Measurements from ENCODE around the gene WWP2. TPM values are rescaled to one million over a fixed set of nuclear protein-coding genes. Genes with fewer than 3 reads are reported as not detected.

The WWP2 gene
- total RNA-seq, 1 donor from 2014 or later, result 26.8 TPM

DNA sequence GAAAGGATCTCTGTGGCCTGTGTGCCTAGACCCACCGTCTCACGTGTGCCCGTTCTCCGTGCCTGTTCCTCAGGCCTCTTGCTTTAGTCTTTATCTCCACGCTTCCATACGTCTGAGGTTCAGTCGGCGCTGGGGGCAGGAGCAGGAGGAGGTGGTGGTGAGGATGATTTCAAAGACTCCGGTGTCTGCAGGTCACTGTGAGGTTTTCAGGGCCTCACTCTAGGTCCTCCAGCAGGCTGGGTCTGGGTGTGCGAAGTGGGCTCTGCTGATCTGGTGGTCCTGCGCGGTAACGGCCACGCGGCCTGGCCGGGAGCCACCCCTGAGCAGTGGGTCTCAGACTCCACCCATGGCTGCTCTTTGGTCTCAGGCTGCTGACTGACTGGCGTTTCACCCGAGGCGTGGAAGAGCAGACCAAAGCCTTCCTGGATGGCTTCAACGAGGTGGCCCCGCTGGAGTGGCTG is 174.6 kb downstream of the WWP2 start:
- H2AFZ ChIP-seq (replicated peaks), result no peak overlapping the region
- TF ChIP-seq, protein P1, sequence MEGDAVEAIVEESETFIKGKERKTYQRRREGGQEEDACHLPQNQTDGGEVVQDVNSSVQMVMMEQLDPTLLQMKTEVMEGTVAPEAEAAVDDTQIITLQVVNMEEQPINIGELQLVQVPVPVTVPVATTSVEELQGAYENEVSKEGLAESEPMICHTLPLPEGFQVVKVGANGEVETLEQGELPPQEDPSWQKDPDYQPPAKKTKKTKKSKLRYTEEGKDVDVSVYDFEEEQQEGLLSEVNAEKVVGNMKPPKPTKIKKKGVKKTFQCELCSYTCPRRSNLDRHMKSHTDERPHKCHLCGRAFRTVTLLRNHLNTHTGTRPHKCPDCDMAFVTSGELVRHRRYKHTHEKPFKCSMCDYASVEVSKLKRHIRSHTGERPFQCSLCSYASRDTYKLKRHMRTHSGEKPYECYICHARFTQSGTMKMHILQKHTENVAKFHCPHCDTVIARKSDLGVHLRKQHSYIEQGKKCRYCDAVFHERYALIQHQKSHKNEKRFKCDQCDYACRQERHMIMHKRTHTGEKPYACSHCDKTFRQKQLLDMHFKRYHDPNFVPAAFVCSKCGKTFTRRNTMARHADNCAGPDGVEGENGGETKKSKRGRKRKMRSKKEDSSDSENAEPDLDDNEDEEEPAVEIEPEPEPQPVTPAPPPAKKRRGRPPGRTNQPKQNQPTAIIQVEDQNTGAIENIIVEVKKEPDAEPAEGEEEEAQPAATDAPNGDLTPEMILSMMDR (IDR thresholded peaks at IDR 0.05), result no peak
- TF ChIP-seq EZH2phosphoT487 (IDR thresholded peaks at IDR 0.05) (no peak), EZH2 (IDR thresholded peaks at IDR 0.05) (no peak)
- H3K4me3 Mint-ChIP-seq, result no peak overlapping the region
- no peak overlapping the region for H3K9ac ChIP-seq
- no peak overlapping the region for H3K27ac ChIP-seq
- no peaks in the 10 kb centered on the region for H3K27me3 ChIP-seq
- H3K4me3 ChIP-seq, result no peak overlapping the region
- DNase-seq (ENCODE audit: low spot score), result no peak
- H4K20me1 ChIP-seq (ENCODE audit: low read depth), result no peaks in the 10 kb centered on the region
- H3K9me3 Mint-ChIP-seq, result no peaks in the 10 kb centered on the region
- H3K36me3 Mint-ChIP-seq, result peaks cover 14% of the 10 kb centered on the region
- H3K27ac Mint-ChIP-seq, result no peak overlapping the region
- H3K79me2 ChIP-seq (ENCODE audit: low read depth), result no peaks in the 10 kb centered on the region
- peaks cover 17% of the 10 kb centered on the region for H3K4me1 Mint-ChIP-seq
- no peaks in the 10 kb centered on the region for H3K9me3 ChIP-seq (ENCODE audit: low read depth)
- H3K4me2 ChIP-seq, result no peak overlapping the region
- H3K27me3 Mint-ChIP-seq (ENCODE audit: insufficient read depth, low read depth), result peaks cover 6% of the 10 kb centered on the region
- H3F3A ChIP-seq (ENCODE audit: low read depth), result no peaks in the 10 kb centered on the region
- H3K4me1 ChIP-seq, result no peaks in the 10 kb centered on the region
- H3K36me3 ChIP-seq, result no peaks in the 10 kb centered on the region

DNA sequence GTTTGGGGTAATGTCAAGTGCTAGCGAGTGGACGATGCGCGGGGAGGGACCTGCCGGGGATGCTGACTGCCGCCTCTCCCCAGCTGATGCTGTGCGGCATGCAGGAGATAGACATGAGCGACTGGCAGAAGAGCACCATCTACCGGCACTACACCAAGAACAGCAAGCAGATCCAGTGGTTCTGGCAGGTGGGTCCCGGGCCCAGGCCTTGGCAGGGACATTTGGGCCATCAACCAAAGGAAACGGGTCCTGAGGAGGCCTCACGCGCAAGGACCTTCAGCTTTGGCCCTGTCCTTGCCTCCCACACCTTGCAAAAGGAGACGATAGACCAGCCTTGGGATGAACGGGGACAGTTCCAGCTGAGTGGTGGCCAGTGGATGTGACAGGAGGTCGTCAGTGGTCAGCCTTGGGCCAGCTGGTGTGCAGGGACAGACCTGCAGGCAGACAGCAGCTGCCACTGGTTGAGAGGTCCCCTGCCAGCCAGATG is 175.4 kb downstream of the WWP2 start:
- Histone ChIP-seq H3K9ac (no peak overlapping the region), H3K4me3 (no peak overlapping the region), H4K20me1 (ENCODE audit: low read depth) (no peaks in the 10 kb centered on the region), H3K79me2 (ENCODE audit: low read depth) (no peaks in the 10 kb centered on the region), H3F3A (ENCODE audit: low read depth) (no peaks in the 10 kb centered on the region), H3K4me1 (peaks cover 5% of the 10 kb centered on the region), H2AFZ (replicated peaks) (no peak overlapping the region), H3K9me3 (ENCODE audit: low read depth) (no peaks in the 10 kb centered on the region), H3K27me3 (no peaks in the 10 kb centered on the region), H3K36me3 (no peaks in the 10 kb centered on the region), H3K27ac (no peak overlapping the region), H3K4me2 (no peak overlapping the region)
- peak; percentile 21 for DNase-seq (ENCODE audit: low spot score)
- Mint-ChIP-seq H3K4me1 (peaks cover 23% of the 10 kb centered on the region), H3K4me3 (no peak overlapping the region), H3K36me3 (peaks cover 11% of the 10 kb centered on the region), H3K9me3 (no peaks in the 10 kb centered on the region), H3K27me3 (ENCODE audit: insufficient read depth, low read depth) (peaks cover 6% of the 10 kb centered on the region), H3K27ac (peak overlapping the region; percentile 82)
- TF ChIP-seq EZH2 (IDR thresholded peaks at IDR 0.05) (no peak), EZH2phosphoT487 (IDR thresholded peaks at IDR 0.05) (no peak)
- TF ChIP-seq, protein P1 (IDR thresholded peaks at IDR 0.05), result peak; percentile 30

DNA sequence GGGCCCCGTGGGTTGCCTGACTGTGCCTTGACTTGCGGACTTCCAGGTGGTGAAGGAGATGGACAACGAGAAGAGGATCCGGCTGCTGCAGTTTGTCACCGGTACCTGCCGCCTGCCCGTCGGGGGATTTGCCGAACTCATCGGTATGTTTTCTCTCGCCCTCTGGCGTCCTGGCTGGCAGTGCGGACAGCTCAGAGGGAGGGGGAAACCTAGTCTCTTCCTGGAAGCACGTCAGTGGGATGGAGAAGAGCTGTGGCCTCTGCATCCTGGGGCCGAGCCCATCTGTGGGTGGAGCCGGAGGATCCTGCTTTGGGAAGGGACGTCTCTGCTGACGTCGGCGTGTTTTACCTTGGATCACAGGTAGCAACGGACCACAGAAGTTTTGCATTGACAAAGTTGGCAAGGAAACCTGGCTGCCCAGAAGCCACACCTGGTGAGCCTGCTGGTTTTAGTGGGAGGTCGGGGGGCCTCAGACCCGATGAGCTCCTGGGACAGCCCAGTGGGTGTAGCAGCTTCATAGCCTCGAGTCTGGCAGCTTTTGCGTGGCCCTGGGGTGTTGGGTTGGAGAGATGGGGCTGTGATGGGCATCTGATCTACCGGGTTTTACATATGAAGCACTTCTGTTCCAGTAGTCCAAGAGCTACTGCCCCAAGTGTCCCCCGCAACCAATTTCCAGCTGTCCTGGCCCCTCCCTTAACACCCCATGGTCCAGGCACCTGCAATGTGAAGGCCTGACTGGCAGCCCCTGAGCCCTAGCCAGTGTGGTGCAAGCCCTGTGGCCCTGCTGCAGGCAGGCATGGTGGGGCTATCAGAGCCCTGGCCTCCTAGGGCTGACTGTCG is 177.1 kb downstream of the WWP2 start:
- H3K27ac ChIP-seq, result no peak overlapping the region

More for the DNA sequence above, 177.1 kb downstream of the WWP2 start:
- H3K36me3 ChIP-seq, result no peaks in the 10 kb centered on the region
- Mint-ChIP-seq H3K27me3 (ENCODE audit: insufficient read depth, low read depth) (peaks cover 3% of the 10 kb centered on the region), H3K4me3 (peak overlapping the region; percentile 13), H3K27ac (no peak overlapping the region), H3K36me3 (peaks cover 2% of the 10 kb centered on the region), H3K4me1 (peaks cover 32% of the 10 kb centered on the region), H3K9me3 (no peaks in the 10 kb centered on the region)
- H3K4me1 ChIP-seq, result peaks cover 14% of the 10 kb centered on the region
- no peaks in the 10 kb centered on the region for H4K20me1 ChIP-seq (ENCODE audit: low read depth)
- H3K9me3 ChIP-seq (ENCODE audit: low read depth), result no peaks in the 10 kb centered on the region
- no peak overlapping the region for H3K9ac ChIP-seq
- H3F3A ChIP-seq (ENCODE audit: low read depth), result no peaks in the 10 kb centered on the region
- no peak for DNase-seq (ENCODE audit: low spot score)
- no peak overlapping the region for H3K4me2 ChIP-seq
- no peaks in the 10 kb centered on the region for H3K79me2 ChIP-seq (ENCODE audit: low read depth)
- no peak overlapping the region for H2AFZ ChIP-seq (replicated peaks)
- no peak overlapping the region for H3K4me3 ChIP-seq
- no peak for TF ChIP-seq EZH2phosphoT487 (IDR thresholded peaks at IDR 0.05)
- no peak for TF ChIP-seq EZH2 (IDR thresholded peaks at IDR 0.05)
- TF ChIP-seq, protein P1 (IDR thresholded peaks at IDR 0.05), result no peak
- no peaks in the 10 kb centered on the region for H3K27me3 ChIP-seq
